ENCODE measurements around the gene PHLDA2.
"Not testable (repeated sequence)": the region's sequence is repeated elsewhere in the genome, so short reads cannot be mapped to it uniquely, and the experiment has no call there.

Gene PHLDA2

DNA sequence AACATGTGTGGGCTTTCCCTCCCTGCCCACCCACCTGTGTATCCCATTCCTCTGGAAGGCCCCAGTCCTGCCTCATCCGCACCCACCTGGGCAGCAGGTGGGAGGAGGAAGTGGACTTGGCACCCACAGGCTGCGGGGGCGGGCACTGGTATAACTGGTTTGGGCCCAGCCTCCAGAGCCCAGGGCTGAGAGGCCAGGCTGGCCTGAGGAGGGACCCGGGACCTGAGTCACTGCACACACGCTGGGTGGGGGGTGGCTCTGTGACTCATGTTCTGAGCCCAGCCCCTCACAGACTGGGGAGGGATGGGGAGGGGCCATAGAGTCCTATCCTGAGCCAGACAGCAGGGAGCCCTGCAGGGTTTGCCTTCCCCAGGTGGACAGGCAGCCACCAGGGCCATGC is 16.7 kb downstream of the PHLDA2 start:
- DNase-seq = no peak

DNA sequence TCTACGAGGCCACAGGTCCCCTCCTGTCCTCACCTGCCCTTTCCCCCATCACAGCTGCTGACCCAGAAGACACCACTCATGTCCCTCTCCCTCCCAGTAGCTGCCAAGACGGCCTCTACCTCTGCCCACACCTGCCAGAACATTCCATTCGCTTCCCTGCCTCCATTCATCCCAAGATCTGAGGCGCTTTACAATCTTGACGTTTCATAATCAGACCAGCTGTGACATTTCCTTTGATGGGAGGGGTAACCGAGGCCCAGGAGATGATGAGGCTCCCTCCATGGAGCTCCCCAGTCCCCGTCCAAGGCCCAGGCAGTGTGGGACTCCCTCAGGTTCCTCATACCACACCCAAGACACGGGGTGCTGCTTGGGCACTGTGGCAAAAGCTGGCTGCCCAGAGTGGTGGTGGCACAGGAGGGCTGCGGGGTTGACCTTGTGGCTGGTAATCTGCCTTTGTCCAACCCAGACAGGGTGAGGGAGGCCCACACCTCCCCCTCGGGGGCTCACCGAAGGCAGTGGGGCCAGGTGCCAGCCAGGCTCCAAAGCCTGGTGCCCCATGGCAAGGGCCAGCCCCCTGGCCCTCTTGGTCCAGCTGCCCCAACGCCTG is 17.3 kb downstream of the PHLDA2 start:
- DNase-seq = no peak

DNA sequence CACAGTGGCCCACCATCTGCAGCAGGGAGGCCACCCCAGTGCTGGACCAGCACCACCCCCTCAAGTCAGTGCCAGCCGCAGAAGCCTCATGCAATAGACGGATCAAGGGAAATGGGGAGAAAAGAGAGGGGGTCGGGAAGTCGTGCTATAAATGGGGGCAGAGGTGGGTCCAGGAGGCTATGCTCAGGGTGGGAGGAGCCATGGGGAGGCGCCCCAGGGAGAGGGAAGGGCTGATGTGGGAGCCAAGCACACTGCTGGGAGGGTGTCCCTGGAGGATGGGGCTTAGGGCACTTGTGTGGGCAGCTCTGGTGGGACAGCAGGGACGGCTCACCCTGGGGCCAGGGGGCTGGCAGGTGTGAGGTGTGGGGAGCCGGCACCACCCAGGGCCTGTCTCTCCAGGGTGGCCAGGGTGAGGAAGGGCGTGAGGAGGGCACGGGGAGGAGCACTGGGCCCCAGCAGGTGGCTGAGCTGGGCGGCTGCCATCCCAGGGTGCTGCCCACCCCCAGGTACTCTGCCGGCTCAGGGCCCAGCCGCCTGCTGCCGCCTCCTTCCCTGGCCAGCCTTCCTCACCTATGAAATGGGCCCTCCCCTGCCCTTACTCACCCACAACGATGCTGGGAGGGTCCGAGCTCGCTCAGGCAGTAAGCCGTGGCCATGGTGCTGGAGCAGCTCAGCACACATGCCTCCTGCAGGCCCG is 18.0 kb downstream of the PHLDA2 start:
- DNase-seq = no peak

DNA sequence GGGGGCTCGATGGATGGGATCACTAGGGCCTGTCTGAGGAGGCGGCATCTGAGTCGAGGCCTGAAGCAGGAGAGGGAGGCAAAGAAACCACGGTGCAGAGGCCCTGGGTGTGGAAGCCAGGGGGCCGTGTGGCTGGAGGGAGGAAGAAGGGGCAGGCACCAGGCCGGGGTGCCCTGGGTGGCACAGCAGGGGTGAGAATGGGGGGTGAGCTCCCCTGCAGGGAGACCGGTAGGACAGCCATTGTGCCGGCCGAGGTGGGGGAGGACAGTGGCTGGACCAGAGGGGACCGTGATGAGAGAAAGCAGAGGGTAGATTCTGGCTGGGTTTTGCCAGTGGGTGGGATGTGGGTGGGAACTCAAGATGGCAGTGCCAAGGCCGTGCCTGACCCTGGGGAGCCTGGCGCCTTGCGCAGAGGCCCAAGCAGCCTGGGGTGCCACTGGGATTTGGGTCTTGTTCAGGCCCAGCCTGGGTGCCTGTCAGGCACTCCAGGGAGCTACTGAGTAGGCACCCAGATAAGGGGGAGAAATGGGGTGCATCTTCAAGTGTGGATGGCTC is 18.7 kb downstream of the PHLDA2 start:
- no peak for DNase-seq

DNA sequence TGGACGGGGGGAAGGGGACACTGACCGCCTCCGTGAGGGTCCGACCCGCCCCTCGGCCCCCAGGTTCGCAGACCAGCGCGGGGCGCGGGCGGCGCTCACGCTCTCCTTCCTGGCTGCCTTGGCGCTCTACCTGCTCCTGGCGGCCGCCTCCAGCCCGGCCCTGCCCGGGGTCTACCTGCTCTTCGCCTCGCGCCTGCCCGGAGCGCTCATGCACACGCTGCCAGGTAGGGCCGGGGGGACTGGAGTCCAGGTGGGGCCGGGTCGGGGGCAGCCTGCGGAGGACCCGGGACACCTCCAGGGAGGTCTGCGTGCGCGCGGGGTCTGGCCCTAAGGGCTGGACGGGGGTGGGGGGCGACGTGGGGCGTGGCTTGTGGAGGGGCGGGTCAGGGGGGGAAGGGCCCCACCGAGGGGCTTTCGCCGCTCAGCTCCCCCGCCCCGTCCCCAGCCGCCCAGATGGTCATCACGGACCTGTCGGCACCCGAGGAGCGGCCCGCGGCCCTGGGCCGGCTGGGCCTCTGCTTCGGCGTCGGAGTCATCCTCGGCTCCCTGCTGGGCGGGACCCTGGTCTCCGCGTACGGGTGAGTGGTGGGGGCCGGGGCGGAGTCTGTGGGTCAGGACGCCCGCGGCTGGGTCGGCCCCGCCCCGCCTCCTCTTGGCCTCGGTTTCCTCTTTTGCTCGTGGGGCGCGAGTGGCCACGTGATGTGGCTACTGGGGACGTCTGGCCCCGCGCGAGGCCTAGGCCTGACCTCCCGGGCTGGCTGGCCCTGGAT is 19.9 kb downstream of the PHLDA2 start:
- no peak for DNase-seq

DNA sequence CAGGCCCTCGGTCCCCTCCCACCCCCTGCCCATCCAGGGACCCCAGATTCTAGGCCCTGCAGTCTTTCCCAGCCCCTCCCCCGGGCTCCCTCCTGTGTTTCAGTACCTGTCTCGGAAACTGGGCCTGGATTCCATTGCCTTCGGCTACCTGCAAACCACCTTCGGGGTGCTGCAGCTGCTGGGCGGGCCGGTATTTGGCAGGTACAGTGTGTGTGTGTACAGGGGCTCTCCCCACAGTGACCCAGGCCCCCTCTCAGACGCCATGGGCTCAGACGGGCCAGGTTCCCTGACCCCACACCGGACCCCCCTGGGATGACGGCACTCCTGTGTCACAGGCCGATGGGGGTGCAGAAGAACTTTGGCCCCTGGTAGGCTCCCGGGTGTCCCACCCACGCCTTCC is 21.1 kb downstream of the PHLDA2 start:
- no peak for DNase-seq

DNA sequence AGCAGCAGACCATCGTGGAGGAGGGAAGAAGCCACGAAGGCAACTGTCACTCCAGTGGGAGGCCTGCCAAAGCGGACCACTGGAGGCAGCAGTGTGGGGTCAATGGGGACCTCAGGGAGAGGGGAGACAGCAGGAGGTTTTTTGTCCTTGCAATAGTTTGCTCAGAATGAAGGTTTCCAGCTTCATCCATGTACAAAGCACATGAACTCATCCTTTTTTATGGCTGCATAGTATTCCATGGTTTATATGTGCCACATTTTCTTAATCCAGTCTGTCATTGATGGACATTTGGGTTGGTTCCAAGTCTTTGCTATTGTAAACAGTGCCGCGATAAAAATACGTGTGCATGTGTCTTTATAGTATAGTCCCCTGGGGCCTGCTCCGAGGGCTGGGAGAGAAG is 23.9 kb downstream of the PHLDA2 start:
- not testable (repeated sequence) for DNase-seq

DNA sequence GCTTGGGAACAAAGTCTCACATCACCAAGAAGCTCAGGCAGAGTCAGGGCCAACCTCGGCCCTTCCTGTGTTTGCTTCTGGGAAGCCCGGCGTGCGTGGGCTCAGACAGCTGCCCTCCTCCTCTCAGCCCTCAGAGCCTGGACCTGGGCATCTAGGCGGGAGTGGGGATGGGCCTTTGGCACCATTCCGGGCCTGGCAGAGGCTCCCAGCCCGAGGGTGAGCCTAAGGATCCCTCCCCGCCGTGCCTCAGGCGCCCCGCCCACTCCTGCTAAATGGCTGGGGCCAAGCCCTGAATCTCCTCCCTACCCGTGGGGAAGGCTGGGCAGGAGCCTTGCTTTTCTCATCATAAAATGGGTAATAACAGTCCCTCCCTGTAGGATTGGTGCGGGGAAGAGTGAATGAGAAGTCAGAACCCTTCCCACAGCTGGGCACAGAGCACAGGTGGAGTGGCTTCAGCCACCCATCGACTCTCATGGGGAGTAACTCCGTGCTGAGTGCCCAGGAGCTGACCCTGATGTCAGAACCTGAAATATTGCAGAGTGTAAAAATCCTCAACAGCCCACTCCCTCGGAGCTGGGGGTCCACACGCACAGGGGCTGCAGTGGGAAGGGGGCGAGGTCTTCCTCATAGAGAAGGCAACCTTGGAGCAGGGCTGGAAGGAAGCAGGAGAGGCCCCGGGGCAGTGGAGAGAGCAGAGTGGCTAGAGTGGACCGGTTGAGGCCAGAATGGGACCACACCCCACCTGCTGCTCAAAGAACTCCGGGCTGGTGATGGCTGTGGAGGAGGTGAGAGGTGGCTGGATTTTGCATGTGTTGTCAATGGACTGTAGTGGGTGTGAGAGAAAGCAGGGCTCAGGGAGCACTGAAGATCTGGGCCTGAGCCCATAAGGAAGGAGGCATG is 24.8 kb downstream of the PHLDA2 start:
- no peak for DNase-seq

DNA sequence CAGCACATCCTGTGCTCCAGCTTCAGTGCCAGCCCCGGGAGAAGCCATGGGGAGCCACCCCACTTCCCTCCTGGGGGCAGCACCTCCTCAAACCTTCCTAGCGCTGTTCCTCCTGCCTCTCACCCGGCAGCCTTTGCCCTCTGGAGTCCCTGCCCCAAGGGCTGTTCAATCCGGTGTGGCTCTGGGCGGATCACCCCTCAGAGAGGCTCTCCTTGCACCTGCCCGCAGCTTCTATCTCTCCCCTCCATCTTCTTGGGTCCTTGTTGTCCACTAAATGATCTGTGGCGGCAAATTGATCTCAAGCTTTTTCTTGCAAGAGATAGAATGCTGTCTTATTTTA is 25.6 kb downstream of the PHLDA2 start:
- DNase-seq = no peak

DNA sequence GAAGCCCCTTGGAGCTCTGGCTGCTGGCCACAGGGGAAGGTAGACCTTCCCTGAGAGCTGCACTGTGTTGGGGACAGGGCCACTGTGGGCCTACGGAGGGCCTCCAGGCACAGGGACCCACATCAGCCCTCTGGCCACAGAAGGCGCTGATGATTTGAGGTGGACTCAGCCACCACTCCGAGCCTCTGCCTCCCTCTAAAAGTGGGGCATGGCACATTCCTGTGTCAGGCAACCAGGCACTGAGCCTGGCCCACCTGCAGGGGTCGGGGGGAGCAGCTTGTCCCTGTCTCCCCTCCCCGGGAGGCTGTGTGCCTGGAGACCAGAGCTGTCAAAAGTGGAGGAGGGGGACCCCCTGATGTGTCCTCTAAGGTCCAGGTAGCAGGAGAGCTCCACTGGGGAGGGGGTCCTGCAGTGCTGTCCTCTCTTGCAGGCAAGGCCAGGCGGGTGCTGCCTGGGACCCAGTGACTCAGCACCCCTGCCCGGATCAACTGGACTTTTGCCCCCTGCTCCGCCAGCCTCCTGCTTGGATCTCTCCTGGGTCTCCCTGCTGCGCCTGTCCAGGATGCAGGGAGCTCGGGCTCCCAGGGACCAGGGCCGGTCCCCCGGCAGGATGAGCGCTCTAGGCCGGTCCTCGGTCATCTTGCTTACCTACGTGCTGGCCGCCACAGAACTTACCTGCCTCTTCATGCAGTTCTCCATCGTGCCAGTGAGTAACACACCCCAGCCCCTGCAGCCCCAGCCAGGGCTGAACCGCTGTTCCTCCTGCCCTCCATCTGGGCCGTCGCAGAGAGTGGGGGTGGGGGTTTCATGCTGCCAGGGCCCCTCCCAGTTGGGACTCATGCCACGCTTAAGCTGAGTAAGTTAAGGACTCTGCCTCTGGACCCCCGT is 26.2 kb downstream of the PHLDA2 start:
- DNase-seq = no peak

DNA sequence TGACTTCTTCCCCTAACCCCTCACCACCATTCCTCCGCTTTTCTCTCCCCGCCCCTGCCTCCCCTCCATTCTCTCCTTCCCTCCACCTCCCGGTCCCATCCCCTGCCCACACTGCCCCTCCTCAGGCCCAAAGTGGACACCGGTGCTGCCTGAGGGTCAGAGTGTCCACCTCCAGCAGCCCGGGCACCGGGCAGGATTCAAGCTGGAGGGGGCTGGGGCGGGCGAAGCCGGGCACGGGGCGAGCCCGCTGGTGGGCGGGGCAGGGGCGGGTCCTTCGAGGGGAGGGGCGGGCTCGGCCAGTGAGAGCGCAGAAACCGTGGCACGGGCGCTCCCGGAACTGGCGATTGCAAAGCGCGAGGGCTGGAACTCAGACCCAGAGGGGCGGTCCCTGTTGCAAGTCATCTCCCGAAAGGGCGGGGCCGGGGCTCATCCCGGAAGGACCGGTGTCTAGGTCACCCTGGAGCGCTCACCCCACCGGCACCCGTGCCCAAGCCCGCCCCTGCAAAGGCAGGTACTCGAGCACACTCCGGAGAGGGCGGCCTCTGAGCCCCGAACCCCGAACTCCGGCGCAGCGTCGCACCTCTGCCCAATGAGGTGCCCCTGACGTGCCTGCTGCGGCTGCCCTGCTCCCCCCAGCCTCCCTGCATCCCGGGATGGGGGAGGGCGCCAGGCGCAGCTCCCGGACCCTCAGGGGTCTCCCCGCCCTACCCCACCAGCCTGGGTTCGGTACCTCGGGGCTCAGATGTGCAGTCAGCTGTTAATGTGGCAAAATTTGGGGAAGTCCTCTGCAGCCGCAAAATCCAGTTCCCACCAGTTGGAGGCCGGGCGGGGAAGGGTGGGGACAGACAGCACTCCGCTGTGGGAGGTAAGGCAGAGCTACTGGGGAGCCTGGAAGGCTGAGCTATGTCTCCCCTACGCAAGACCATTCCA is 27.1 kb downstream of the PHLDA2 start:
- peak; percentile 95 for DNase-seq

DNA sequence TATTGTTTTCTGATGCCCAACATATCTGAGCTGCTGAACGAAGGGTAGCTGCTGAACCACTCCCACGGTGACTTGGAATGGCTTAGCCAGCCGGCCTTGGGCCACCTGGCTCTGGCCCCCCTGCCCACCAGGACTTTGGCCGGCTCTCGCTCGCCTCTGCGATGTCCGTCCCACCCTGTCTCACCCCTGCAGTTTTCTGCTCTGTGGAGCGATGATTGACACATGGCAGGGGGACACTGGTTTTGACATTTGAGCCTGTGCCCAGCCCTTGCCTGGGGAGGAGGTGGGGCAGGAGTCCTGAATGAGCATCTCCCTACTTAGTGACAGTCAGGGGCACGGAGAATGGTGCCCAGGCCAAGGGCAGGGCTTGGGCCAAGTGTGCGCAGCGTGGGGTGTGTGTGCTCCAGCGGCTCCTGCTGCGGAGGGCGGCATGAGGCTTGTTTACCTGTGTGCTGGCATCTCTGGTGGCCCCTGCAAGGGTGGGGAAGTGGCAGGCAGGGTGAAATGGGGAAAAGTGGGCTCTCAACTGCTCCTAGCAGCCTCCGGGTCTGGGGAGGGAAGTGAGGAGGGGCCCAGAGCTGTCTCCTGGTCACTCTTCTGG is 27.9 kb downstream of the PHLDA2 start:
- no peak for DNase-seq

DNA sequence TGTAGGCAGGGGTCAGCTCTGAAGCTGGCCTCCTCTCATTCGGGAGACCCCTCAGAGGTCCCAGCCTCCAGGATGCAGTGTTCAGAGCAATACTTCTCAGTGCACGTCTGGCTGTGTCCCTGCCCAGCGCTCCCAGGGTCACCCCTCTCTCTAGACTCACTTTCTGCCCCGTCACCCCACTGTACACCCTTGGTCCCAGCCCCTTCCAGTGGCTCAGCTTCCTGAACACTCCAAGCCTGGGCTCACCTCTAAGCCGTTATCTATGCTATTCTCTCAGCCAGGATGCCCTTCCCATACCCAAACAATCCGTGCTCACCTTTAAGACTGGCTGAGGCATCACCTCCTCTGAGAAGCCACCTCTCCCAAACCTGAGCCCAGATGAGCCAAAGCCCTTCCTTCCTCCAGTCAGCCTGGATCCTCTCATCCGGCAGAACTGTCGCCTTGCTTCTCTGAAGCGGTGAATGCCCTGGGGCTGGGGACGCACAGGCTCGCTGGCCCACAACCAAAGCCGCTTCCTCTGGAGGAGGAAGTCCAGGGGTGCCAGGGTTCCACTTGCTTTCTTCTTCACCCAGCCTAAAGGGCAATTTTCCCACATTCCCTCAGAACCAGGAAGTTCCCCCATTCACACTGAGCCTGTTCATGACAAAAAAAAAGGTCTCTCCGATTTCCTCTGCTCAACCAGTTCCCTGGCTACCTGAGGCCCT is 30.0 kb downstream of the PHLDA2 start:
- no peak for DNase-seq

DNA sequence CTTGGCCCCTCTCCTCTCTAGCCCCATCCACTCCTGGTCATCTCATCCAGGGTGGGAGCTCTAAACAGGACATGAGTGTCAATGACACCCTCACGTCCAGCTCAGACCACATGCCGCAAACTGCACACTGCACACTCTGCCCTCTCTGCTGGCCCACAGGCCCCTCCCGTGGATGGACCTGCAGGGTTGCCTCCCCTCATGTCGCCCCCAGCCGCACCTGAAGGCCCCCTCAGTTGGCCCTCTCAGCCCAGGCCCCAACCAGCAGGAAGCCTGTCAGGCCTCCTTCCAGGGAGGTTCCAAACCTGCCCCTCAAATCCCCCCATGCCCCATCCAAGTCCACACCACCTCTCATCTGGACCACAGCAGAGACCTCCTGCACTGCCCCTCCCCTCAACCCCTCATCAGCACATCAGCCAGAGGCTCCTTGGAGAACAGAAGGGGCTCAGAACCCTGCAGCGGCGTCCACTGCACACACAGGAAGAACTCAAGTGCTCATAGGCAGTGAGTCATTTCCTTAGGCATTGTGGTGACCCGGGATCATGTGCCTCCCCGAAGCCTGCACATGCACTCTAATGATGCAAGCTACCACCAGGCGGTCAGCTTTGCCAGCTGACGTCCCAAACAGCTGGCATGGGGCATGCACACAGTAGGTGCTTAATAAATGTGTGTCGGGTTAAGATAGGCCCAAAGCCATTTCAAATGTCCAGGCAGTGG is 30.7 kb downstream of the PHLDA2 start:
- no peak for DNase-seq

DNA sequence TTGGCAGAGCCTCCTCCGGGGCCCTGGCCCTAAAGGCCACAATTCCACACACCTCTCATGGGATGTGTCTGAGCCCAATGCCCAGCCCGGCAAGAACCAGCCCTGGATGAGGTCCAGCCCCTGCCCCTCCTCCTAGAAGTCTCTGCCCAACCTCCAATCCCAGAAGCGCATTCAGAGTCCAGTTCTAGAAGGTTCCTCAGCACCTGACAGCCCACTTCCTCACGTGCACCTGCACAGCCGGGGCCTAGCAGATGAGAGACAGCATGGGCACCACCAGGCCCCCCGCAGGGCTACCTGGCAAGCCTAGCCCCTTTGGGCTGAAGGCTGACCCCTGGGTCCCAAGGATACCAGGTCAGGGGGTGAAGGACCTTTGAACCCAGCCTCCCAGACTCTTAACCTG is 32.2 kb downstream of the PHLDA2 start:
- DNase-seq = no peak

DNA sequence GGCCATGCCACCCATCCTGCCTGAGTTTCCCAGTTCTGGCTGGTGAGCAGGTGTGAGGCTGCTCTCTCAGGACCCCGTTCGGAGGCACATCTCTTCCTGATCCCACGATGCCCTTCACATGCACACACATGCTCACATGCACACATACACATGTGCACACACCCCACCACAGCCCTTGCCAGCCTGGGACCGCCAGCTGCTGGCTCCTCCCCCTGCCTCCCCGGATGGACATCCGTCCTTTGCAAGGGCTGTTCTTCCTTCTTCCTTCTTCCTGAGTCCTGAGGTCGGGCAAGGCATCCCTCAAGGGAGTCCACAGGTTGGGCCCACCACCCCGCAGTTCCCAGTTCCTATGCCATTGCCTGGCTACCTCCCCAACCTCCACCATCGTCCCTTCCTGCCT is 33.2 kb downstream of the PHLDA2 start:
- no peak for DNase-seq

DNA sequence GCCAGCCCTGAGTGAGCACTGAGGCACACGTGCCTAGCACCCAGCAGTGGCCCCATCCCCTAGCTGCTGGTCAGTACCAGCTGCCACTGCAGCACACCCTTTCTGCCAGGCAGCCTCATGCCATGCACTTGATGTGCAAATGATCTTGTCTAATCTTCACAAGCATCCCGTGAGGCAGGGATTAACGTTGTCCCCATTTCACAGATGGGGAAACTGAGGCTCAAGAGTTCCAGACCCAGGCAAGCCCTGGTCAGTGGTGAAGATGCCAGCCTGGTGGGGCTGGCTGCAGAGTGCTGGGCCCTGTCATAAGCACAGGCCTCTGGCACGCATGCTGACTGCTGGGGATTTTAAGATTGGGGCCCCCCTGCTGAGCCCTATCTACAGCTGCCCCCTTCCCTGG is 35.3 kb downstream of the PHLDA2 start:
- DNase-seq = no peak

DNA sequence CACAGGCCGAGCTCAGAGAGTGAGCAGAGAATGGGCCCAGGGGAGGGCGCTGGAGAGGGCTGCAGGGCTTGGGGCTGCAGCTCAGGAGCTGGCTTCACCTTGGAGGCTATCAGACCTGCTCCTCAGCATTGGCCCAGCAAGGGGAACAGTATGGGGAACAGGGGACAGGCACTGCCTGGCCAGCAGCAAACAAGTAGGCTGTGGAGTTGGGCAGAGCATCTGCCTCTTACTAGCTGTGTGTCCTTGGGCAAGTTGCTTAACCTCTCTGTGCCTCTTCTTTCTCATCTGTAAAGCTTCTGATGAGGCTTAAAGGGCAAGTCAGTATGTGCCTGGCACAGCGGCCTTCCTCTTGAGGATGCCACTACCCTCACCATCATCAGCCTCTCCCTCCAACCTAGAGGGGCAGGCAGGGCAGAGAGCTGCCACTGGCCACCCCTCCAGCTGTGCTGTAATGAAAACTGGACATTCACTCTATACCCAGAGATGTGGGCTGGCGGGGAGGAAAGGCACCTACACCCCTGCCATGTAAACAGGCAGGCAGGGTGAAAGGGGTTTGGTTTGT is 36.2 kb downstream of the PHLDA2 start:
- no peak for DNase-seq

All from NCI-H146 (cell line).